AG04449 (cell line): ENCODE data around the gene FOXP1.

Experiments used
- CTCF ChIA-PET: fragments of 350-600 bp; formaldehyde crosslinking; extraction: SDS; loops from one replicate; lab custom pipeline; 2021; ENCODE audit warnings: antibody characterized with exemption; lab: Yijun Ruan, JAX
- POLR2A ChIA-PET: fragments of 400-600, 350-600 bp; formaldehyde crosslinking; extraction: SDS; loops from one replicate; lab custom pipeline; 2020; ENCODE audit warnings: antibody characterized with exemption, inconsistent platforms; lab: Yijun Ruan, JAX
- DNase-seq: peaks from one replicate; pipeline ENCODE4 v3.0.0-alpha.2; 2010; ENCODE audit warnings: low read depth, low spot score
- H3K4me3 ChIP-seq: 2 replicates; pipeline ENCODE4 v1.5.1; 2011; ENCODE audit warnings: low read depth, mild to moderate bottlenecking, control low read depth, low read length
- CTCF ChIP-seq: IDR thresholded peaks from one replicate; pipeline ENCODE4 v1.5.1; 2011; ENCODE audit warnings: mild to moderate bottlenecking, moderate library complexity, low read length, control low read depth, inconsistent platforms; ENCODE audit not compliant: insufficient read depth; ENCODE audit errors: missing control alignments

FOXP1 gene

GRCh38 chr3:71350998-71351397, 232.5 kb downstream of the FOXP1 start:
- CTCF ChIA-PET, result interaction anchor here (1.3 kb wide), 1 partner anchor 9 kb away, joined by 3 read pairs; no protein-coding TSS in a partner anchor
- H3K4me3 ChIP-seq, result no peak overlapping the region
- TF ChIP-seq CTCF, result no peak
- DNase-seq, result no peak
- POLR2A ChIA-PET, result no interaction called here

GRCh38 chr3:71348831-71349230, 234.7 kb downstream of the FOXP1 start:
- CTCF ChIA-PET, result no interaction called here
- DNase-seq, result no peak
- TF ChIP-seq CTCF, result no peak
- POLR2A ChIA-PET, result no interaction called here
- H3K4me3 ChIP-seq, result no peak overlapping the region

GRCh38 chr3:71348001-71348632, 235.4 kb downstream of the FOXP1 start:
- DNase-seq, result no peak
- no peak overlapping the region for H3K4me3 ChIP-seq
- ChIA-PET CTCF (no interaction called here), POLR2A (no interaction called here)
- no peak for TF ChIP-seq CTCF

- no peak overlapping the region for H3K4me3 ChIP-seq
- ChIA-PET CTCF (interaction anchor here (0.8 kb wide), 1 partner anchor 10 kb away, joined by 4 read pairs; no protein-coding TSS in a partner anchor), POLR2A (no interaction called here)
- TF ChIP-seq CTCF, result no peak
- DNase-seq, result no peak
These were observed 237.5 kb downstream of the FOXP1 start for GRCh38 chr3:71346061-71346460.

GRCh38 chr3:71345429-71346040, 238.0 kb downstream of the FOXP1 start:
- TF ChIP-seq CTCF, result no peak
- POLR2A ChIA-PET, result no interaction called here
- CTCF ChIA-PET, result interaction anchor here (0.8 kb wide), 1 partner anchor 10 kb away, joined by 4 read pairs; no protein-coding TSS in a partner anchor
- no peak overlapping the region for H3K4me3 ChIP-seq
- peak; percentile 46 for DNase-seq

GRCh38 chr3:71341721-71342120, 241.8 kb downstream of the FOXP1 start:
- ChIA-PET CTCF (interaction anchor here (1.4 kb wide), 1 partner anchor 9 kb away, joined by 3 read pairs; no protein-coding TSS in a partner anchor), POLR2A (interaction anchor here (0.9 kb wide), 1 partner anchor 21 kb away, joined by 3 read pairs; no protein-coding TSS in a partner anchor)
- no peak overlapping the region for H3K4me3 ChIP-seq
- TF ChIP-seq CTCF, result no peak
- peak; percentile 75 for DNase-seq
